ENCODE results near the gene TNS2. TPM values are rescaled to one million over a fixed set of nuclear protein-coding genes. Genes with fewer than 3 reads are reported as not detected.
"Not testable (repeated sequence)": the region's sequence is repeated elsewhere in the genome, so short reads cannot be mapped to it uniquely, and the experiment has no call there.

The TNS2 gene
- total RNA-seq, 1 donor from 2014 or later: 18.3 TPM

GRCh38 chr12:53107122-53107521 is 57.3 kb downstream of the TNS2 start:
- DNase-seq (ENCODE audit: low read depth in 2 of 2): no peak

GRCh38 chr12:53112431-53112830 is 62.6 kb downstream of the TNS2 start:
- not testable (repeated sequence) for DNase-seq (ENCODE audit: low read depth in 2 of 2)

GRCh38 chr12:53113136-53113705 is 63.4 kb downstream of the TNS2 start:
- DNase-seq (ENCODE audit: low read depth in 2 of 2): no peak

GRCh38 chr12:53113951-53114350 is 64.1 kb downstream of the TNS2 start:
- DNase-seq (ENCODE audit: low read depth in 2 of 2): no peak

Other genes starting within 250 kb of the TNS2 start
- not detected in 2 replicates for gene KRT4, start 235.9 kb upstream of the TNS2 start, total RNA-seq
- gene KRT79, start 215.8 kb upstream of the TNS2 start, total RNA-seq: not detected in 2 replicates
- gene KRT78, start 201.1 kb upstream of the TNS2 start, total RNA-seq: not detected in 2 replicates
- gene KRT8, start 145.0 kb upstream of the TNS2 start, total RNA-seq: 11.3 and 12.6 TPM in 2 replicates
- 139 and 162 TPM in 2 replicates for gene KRT18, start 100.9 kb upstream of the TNS2 start, total RNA-seq
- gene EIF4B, start 43.6 kb upstream of the TNS2 start, total RNA-seq: 775 and 904 TPM in 2 replicates
- 8.9 and 12.9 TPM in 2 replicates for gene SPRYD3, start 29.3 kb downstream of the TNS2 start, total RNA-seq
- gene IGFBP6, start 47.6 kb downstream of the TNS2 start, total RNA-seq: 2.2 and 16.6 TPM in 2 replicates
- gene SOAT2, start 53.4 kb downstream of the TNS2 start, total RNA-seq: not detected in 2 replicates
- gene ZNF740, start 130.7 kb downstream of the TNS2 start, total RNA-seq: 9.6 and 12.1 TPM in 2 replicates
- gene CSAD, start 130.9 kb downstream of the TNS2 start, total RNA-seq: 2.6 and 6.0 TPM in 2 replicates
- gene ITGB7, start 157.2 kb downstream of the TNS2 start, total RNA-seq: not detected in 2 replicates
- gene RARG, start 182.1 kb downstream of the TNS2 start, total RNA-seq: 5.2 and 10.9 TPM in 2 replicates
- 0.99 and 3.7 TPM in 2 replicates for gene ESPL1, start 218.2 kb downstream of the TNS2 start, total RNA-seq
- 412 and 577 TPM in 2 replicates for gene PFDN5, start 245.5 kb downstream of the TNS2 start, total RNA-seq
- gene MYG1, start 249.6 kb downstream of the TNS2 start, total RNA-seq: 31.6 and 35.9 TPM in 2 replicates